HTERT RPE-1 (cell line): Measurements from ENCODE around the gene HAVCR2.
"Not testable (repeated sequence)": the region's sequence is repeated elsewhere in the genome, so short reads cannot be mapped to it uniquely, and the experiment has no call there.

Experiments
- in situ Hi-C: fragments of 300-500 bp; cut with MboI; formaldehyde crosslinking; loops from 4 replicates; pipeline ENCODE4 v1.14.3; 2020; ENCODE audit warnings: low sequenced_read_pairs

Gene HAVCR2

DNA sequence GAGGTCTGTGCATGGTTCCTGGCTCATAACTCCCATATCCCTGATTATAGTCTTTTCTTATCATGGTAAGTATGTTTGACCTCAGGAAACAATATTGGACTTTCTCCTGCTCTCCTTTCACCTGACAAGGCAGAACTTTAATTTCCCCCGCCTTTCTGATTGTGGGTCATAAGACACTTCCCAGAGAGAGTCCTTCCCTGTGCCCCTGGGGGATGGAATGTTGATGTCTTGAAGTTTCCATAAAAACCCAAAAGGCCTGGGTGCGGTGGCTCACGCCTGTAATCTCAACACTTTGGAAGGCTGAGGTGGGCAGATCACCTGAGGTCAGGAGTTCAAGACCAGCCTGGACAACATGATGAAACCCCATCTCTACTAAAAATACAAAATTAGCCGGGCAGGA lies 61.8 kb downstream of the HAVCR2 start:
- in situ Hi-C loops: not testable (repeated sequence)

DNA sequence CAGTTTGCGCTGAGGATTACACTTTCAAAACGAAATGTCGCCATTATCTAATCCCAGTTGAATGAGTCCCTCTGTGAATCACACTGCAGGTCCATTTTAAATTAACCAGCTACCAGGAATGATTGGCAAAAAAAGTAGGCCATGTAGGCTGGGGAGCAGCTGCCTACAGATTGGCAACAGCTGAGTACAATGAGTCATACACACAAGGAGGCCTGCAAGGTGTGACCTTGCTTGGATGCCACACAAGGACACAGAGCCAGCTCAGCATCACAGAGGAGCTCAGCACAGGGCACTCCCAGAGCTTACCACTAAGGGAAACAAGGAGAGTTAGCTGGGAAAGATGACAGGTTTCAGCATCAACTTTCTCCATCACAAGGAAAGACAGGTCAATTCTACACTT lies 62.8 kb downstream of the HAVCR2 start:
- in situ Hi-C loops: no loop called here

DNA sequence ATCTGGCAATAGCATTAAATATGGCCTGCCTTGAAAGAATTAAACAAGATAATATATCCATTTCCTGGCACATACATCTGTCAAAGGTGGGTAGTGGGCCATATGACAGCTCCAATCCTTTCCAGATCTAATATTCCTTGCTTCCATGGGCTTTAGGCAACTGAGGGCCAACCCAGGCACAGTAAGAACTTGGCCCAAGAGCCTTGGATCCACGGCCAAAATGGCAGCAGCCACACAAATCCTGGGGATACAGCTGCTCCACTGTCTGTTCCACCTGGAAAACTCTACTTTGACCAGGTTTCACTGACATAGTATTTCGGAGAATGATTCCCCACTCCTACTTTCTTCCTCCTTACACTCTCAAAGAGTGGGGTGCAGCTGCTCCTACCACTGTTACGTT lies 63.2 kb downstream of the HAVCR2 start:
- in situ Hi-C loops: no loop called here

DNA sequence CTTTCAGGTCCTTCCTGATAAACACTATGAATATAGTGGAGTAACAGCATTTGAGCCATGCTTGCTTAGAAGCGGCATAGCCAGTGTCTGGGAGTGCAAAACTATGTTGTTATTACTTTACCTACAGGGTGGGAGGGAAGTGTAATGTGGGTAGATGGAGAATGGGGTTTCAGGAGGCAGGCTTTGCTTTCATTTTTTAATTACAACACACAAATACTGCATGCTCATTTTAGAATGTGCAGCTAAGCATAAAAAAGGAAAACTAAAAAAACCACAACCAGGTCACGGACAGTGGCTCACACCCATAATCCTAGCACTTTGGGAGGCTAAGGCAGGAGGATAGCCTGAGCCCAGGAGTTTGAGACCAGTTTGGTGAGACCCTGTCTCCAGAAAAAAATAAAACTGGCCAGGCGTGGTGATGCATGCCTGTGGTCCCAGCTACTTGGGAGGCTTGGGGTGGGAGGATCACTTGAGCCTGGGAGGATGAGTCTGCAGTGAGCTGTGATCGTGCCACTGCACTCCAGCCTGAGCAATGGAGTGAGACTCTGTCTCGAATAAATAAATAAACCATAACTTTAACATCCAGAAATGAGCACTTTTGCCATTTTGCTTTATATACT lies 70.2 kb downstream of the HAVCR2 start:
- in situ Hi-C loops: no loop called here
